SH-SY5Y (cell line): ENCODE results near the gene GPC5.

Experiments
- GATA2 ChIP-seq: IDR thresholded peaks from 2 replicates; pipeline ENCODE4 v1.6.1; 2011; ENCODE audit warnings: mild to moderate bottlenecking, low read depth, low read length
- GATA3 ChIP-seq: IDR thresholded peaks from 2 replicates; pipeline ENCODE4 v1.6.1; 2011; ENCODE audit warnings: low read depth, mild to moderate bottlenecking, low read length, moderate library complexity

- no peak for TF ChIP-seq GATA2
- no peak for TF ChIP-seq GATA3
These were observed 1093.4 kb downstream of the GPC5 start for GRCh38 chr13:92491839-92492238.
